H1 (cell line): ENCODE results near the gene PI4KA. TPM values are rescaled to one million over a fixed set of nuclear protein-coding genes. Genes with fewer than 3 reads are reported as not detected.

Source experiments
- CTCF ChIA-PET: fragments of 300-600 bp; sonication (Branson Sonifier 250); formaldehyde crosslinking; loops from one replicate; lab custom pipeline; 2021; ENCODE audit not compliant: partially characterized antibody; lab: Charles Lee
- POLR2A ChIA-PET: fragments of 300-600 bp; sonication (Branson Sonifier 250); formaldehyde crosslinking; loops from one replicate; lab custom pipeline; 2021; ENCODE audit warnings: inconsistent platforms; ENCODE audit not compliant: partially characterized antibody; lab: Charles Lee
- DNase-seq, 2 experiments: peaks; one replicate each; pipeline versions ENCODE4 v3.0.0 to v3.0.0-alpha.2; 2010 to 2022; ENCODE audit warnings: low spot score in 2 of 2, low read depth in 1 of 2, mixed read lengths in 1 of 2
- FAIRE-seq: peaks from 2 replicates; lab custom pipeline; 2011; peaks lifted over from hg19 to GRCh38; lab: Jason Lieb, UNC
- H2AFZ ChIP-seq: 2 replicates; pipeline ENCODE4 v1.8.1; 2012; ENCODE audit warnings: low read length, inconsistent platforms
- H2AK5ac ChIP-seq: 2 replicates; pipeline ENCODE4 v1.6.1; 2013; ENCODE audit warnings: low read depth, low read length
- H2BK120ac ChIP-seq: replicated peaks from 2 replicates; pipeline ENCODE3; 2013; ENCODE audit warnings: low read depth, low read length, inconsistent platforms
- H2BK12ac ChIP-seq: 2 replicates; pipeline ENCODE4 v1.6.1; 2013; ENCODE audit warnings: low read depth, low read length
- H2BK15ac ChIP-seq: 2 replicates; pipeline ENCODE4 v1.6.1; 2013; ENCODE audit warnings: low read length
- H2BK20ac ChIP-seq: 2 replicates; pipeline ENCODE4 v1.6.1; 2013; ENCODE audit warnings: low read length
- H2BK5ac ChIP-seq: 2 replicates; pipeline ENCODE4 v1.6.1; 2013; ENCODE audit warnings: low read depth, low read length
- H3K14ac ChIP-seq: 2 replicates; pipeline ENCODE4 v1.6.1; 2013; ENCODE audit warnings: inconsistent platforms; ENCODE audit not compliant: insufficient read length
- H3K18ac ChIP-seq: 2 replicates; pipeline ENCODE4 v1.6.1; 2013; ENCODE audit warnings: low read length; ENCODE audit errors: extremely low read depth
- H3K23ac ChIP-seq: 2 replicates; pipeline ENCODE4 v1.6.1; 2013; ENCODE audit warnings: inconsistent platforms; ENCODE audit not compliant: insufficient read length
- H3K23me2 ChIP-seq: 2 replicates; pipeline ENCODE4 v1.6.1; 2013; ENCODE audit warnings: low read depth, low read length
- H3K27ac ChIP-seq: 2 replicates; pipeline ENCODE4 v1.6.1; 2011; ENCODE audit warnings: low read depth, low read length, inconsistent platforms
- H3K27me3 ChIP-seq, 4 experiments: replicated peaks in 1 of 4; 1 replicate in 1 of 4; 2 replicates in 3 of 4; pipeline versions ENCODE4 v1.6.1 to v1.8.1; 2011 to 2013; ENCODE audit warnings: low read length in 3 of 4, mild to moderate bottlenecking in 3 of 4, inconsistent platforms in 2 of 4, mixed read lengths in 2 of 4, moderate library complexity in 1 of 4; ENCODE audit not compliant: control insufficient read depth in 3 of 4, insufficient read depth in 3 of 4; ENCODE audit errors: extremely low read depth in 1 of 4
- H3K36me3 ChIP-seq, 4 experiments: 2 replicates each; pipeline versions ENCODE4 v1.6.1 to v1.8.1; 2011 to 2013; ENCODE audit warnings: mild to moderate bottlenecking in 4 of 4, low read length in 3 of 4, moderate library complexity in 2 of 4, control low read depth in 1 of 4, inconsistent platforms in 1 of 4; ENCODE audit not compliant: insufficient read depth in 4 of 4, control insufficient read depth in 2 of 4
- H3K4ac ChIP-seq: replicated peaks from 2 replicates; pipeline ENCODE3; 2013; ENCODE audit warnings: low read length, low read depth, mixed read lengths, inconsistent platforms; ENCODE audit not compliant: insufficient read length
- H3K4me1 ChIP-seq, 4 experiments: replicated peaks in 1 of 4; 1 replicate in 1 of 4; 2 replicates in 3 of 4; pipeline versions ENCODE4 v1.6.1 to v1.8.1; 2011 to 2013; ENCODE audit warnings: low read length in 3 of 4, inconsistent platforms in 2 of 4, mixed read lengths in 1 of 4; ENCODE audit not compliant: insufficient read depth in 4 of 4, control insufficient read depth in 3 of 4
- H3K4me2 ChIP-seq, 2 experiments: 2 replicates each; pipeline versions ENCODE4 v1.6.1 to v1.8.1; 2011 to 2013; ENCODE audit warnings: low read depth in 2 of 2, low read length in 2 of 2, control low read depth in 1 of 2, inconsistent platforms in 1 of 2, mild to moderate bottlenecking in 1 of 2; ENCODE audit not compliant: insufficient read depth in 1 of 2
- H3K4me3 ChIP-seq, 4 experiments: fragments of 200-600, 300-600 bp in 1 of 4; sonication (generic), shearing (Covaris generic), sonication (Bioruptor Twin) in 1 of 4; 2 replicates each; pipeline versions ENCODE4 v1.5.1 to v1.8.1; 2011 to 2016; ENCODE audit warnings: low read length in 4 of 4, low read depth in 3 of 4, control low read depth in 2 of 4, inconsistent platforms in 2 of 4, mild to moderate bottlenecking in 2 of 4, mixed read lengths in 1 of 4, moderate library complexity in 1 of 4; ENCODE audit not compliant: insufficient read depth in 2 of 4; ENCODE audit errors: extremely low read depth in 1 of 4
- H3K56ac ChIP-seq: replicated peaks from 2 replicates; pipeline ENCODE3; 2013; ENCODE audit warnings: low read depth, mild to moderate bottlenecking, mixed read lengths, low read length, inconsistent platforms; ENCODE audit not compliant: insufficient read length
- H3K79me1 ChIP-seq: 2 replicates; pipeline ENCODE4 v1.6.1; 2013; ENCODE audit warnings: low read depth, low read length, control low read depth
- H3K79me2 ChIP-seq, 2 experiments: 2 replicates each; pipeline versions ENCODE4 v1.6.1 to v1.8.1; 2012 to 2013; ENCODE audit warnings: low read length in 2 of 2, mild to moderate bottlenecking in 2 of 2, inconsistent platforms in 1 of 2; ENCODE audit not compliant: insufficient read depth in 2 of 2, control insufficient read depth in 1 of 2
- H3K9ac ChIP-seq, 4 experiments: replicated peaks in 1 of 4; 1 replicate in 1 of 4; 2 replicates in 3 of 4; pipeline versions ENCODE4 v1.6.1 to v1.8.1; 2011 to 2013; ENCODE audit warnings: low read depth in 3 of 4, low read length in 3 of 4, control low read depth in 2 of 4, mild to moderate bottlenecking in 2 of 4, moderate library complexity in 2 of 4, inconsistent platforms in 1 of 4; ENCODE audit errors: extremely low read depth in 1 of 4
- H3K9me3 ChIP-seq, 2 experiments: 2 replicates each; pipeline versions ENCODE4 v1.6.1 to v1.8.1; 2012 to 2013; ENCODE audit warnings: mild to moderate bottlenecking in 2 of 2, moderate library complexity in 2 of 2, control low read depth in 1 of 2, inconsistent platforms in 1 of 2, low read depth in 1 of 2, low read length in 1 of 2, mixed read lengths in 1 of 2; ENCODE audit not compliant: insufficient read depth in 2 of 2
- H4K20me1 ChIP-seq, 2 experiments: replicated peaks in 1 of 2; 2 replicates each; pipeline versions ENCODE3 to v1.8.1; 2011 to 2013; ENCODE audit warnings: inconsistent platforms in 2 of 2, low read length in 2 of 2, mild to moderate bottlenecking in 1 of 2; ENCODE audit not compliant: insufficient read depth in 2 of 2, control insufficient read depth in 1 of 2
- H4K5ac ChIP-seq: 2 replicates; pipeline ENCODE4 v1.6.1; 2013; ENCODE audit warnings: low read length, low read depth, mixed read lengths, inconsistent platforms; ENCODE audit not compliant: insufficient read length
- H4K8ac ChIP-seq: 2 replicates; pipeline ENCODE4 v1.8.0; 2013; ENCODE audit warnings: mild to moderate bottlenecking, moderate library complexity, low read length, inconsistent platforms; ENCODE audit not compliant: insufficient read depth; ENCODE audit errors: extremely low read depth
- H4K91ac ChIP-seq: replicated peaks from 2 replicates; pipeline ENCODE3; 2013; ENCODE audit warnings: low read length, mixed read lengths, inconsistent platforms; ENCODE audit not compliant: insufficient read length
- CBX8 ChIP-seq: fragments of 300-800, 300-1000 bp; sonication (generic); IDR thresholded peaks from 2 replicates; pipeline ENCODE4 v1.7.1; 2016; ENCODE audit warnings: low read depth, low read length, borderline replicate concordance
- CEBPB ChIP-seq: IDR thresholded peaks from 2 replicates; pipeline ENCODE4 v1.6.1; 2012; ENCODE audit warnings: low read depth, low read length
- CTBP2 ChIP-seq: IDR thresholded peaks from 2 replicates; pipeline ENCODE4 v1.7.0; 2011; ENCODE audit warnings: borderline replicate concordance, mild to moderate bottlenecking, moderate library complexity, mixed read lengths, low read length; ENCODE audit not compliant: insufficient read depth, insufficient read length
- GABPA ChIP-seq: IDR thresholded peaks from 2 replicates; pipeline ENCODE4 v1.6.1; 2011; ENCODE audit warnings: mild to moderate bottlenecking, low read length, moderate library complexity, borderline replicate concordance; ENCODE audit not compliant: insufficient read depth
- KDM1A ChIP-seq: fragments of 200-600, 300-600 bp; sonication (generic); IDR thresholded peaks from 2 replicates; pipeline ENCODE4 v1.7.1; 2016; ENCODE audit warnings: mild to moderate bottlenecking, low read length, borderline replicate concordance
- NRF1 ChIP-seq: IDR thresholded peaks from 2 replicates; pipeline ENCODE4 v1.6.1; 2011; ENCODE audit warnings: mild to moderate bottlenecking, low read depth, low read length, improper control_type of control experiment
- RAD21 ChIP-seq, 2 experiments: IDR thresholded peaks in 1 of 2; conservative IDR thresholded peaks in 1 of 2; 2 replicates each; pipeline ENCODE4 v1.6.1; 2011; ENCODE audit warnings: low read depth in 2 of 2, low read length in 2 of 2, improper control_type of control experiment in 1 of 2, inconsistent platforms in 1 of 2, mild to moderate bottlenecking in 1 of 2, moderate library complexity in 1 of 2
- SIRT6 ChIP-seq: IDR thresholded peaks from one replicate; pipeline ENCODE4 v1.7.1; 2012; ENCODE audit warnings: low read length, inconsistent platforms
- SP1 ChIP-seq: IDR thresholded peaks from 2 replicates; pipeline ENCODE4 v1.6.1; 2011; ENCODE audit warnings: low read depth, low read length
- SUZ12 ChIP-seq: fragments of 200-600 bp; sonication (generic); IDR thresholded peaks from 2 replicates; pipeline ENCODE4 v1.6.1; 2012; ENCODE audit warnings: mild to moderate bottlenecking, inconsistent platforms, low read length, moderate library complexity, mixed read lengths
- ZNF274 ChIP-seq: IDR thresholded peaks from 2 replicates; pipeline ENCODE4 v1.7.0; 2012; ENCODE audit warnings: low read length, borderline replicate concordance; ENCODE audit errors: extremely low read depth
- WGBS, 2 experiments: shearing (Covaris generic) in 1 of 2; methylation state at CpG; one replicate each; pipeline versions ENCODE4 v1.1.6 to v1.1.7; 2013 to 2015; ENCODE audit warnings: low lambda C conversion rate in 2 of 2, mixed read lengths in 2 of 2, inconsistent platforms in 1 of 2, low coverage in 1 of 2, missing lambda C conversion rate in 1 of 2; ENCODE audit not compliant: insufficient replicate concordance in 2 of 2, insufficient coverage in 1 of 2, insufficient read length in 1 of 2; ENCODE audit errors: extremely low coverage in 1 of 2, missing lambda C conversion rate in 1 of 2; 5-methylcytosine and 5-hydroxymethylcytosine counted together
- polyA plus RNA-seq, 7 experiments: library from polyadenylated mRNA; depleted of rRNA in 3 of 7; stranded (reverse) in 5 of 7; unstranded in 2 of 7; fragments of >200 nt in 5 of 7; fragments of 200-250 nt in 2 of 7; gene quantifications; 1 replicate in 5 of 7; 2 replicates in 1 of 7; 4 replicates in 1 of 7; pipeline versions ENCODE4 v1.2.1 to v1.2.3, GENCODE V29; 2011 to 2013; ENCODE audit warnings: missing spikeins in 2 of 7, mixed read lengths in 2 of 7
- total RNA-seq: library from RNA; stranded (reverse); fragmentation: NEBNext Ultra II Directional; extraction: Animal tissue kit (Norgen Biotek cat#: 25700); gene quantifications from 2 replicates; pipeline ENCODE4 v1.2.1, GENCODE V29; 2021
- TF ChIP-seq, protein P1 (sequence below): IDR thresholded peaks from 2 replicates; pipeline ENCODE4 v1.6.1; 2012; ENCODE audit warnings: low read length, inconsistent platforms

The PI4KA gene
- total and polyA plus RNA-seq, 2 of the 8 experiments (the other 6 are each of a cell fraction or from before 2014, with no cell fraction given) = 22.5 to 37.7 TPM

- no peaks in the 10 kb centered on the region for H3K79me2 ChIP-seq
- no peak within 1 kb of the TSS for H2AFZ ChIP-seq
- H2BK20ac ChIP-seq = no peak within 1 kb of the TSS
- no peak within 1 kb of the TSS for H3K27ac ChIP-seq
- H3K79me1 ChIP-seq = no peaks in the 10 kb centered on the region
- H4K5ac ChIP-seq = no peak within 1 kb of the TSS
- H2BK12ac ChIP-seq = no peak within 1 kb of the TSS
- no peak within 1 kb of the TSS for H2BK5ac ChIP-seq
- H3K36me3 ChIP-seq = no peaks in the 10 kb centered on the region
- no peak within 1 kb of the TSS for H4K8ac ChIP-seq
- H2AK5ac ChIP-seq = no peak within 1 kb of the TSS
- no peak within 1 kb of the TSS for H3K14ac ChIP-seq
- no peak for DNase-seq
- H2BK15ac ChIP-seq = no peak within 1 kb of the TSS
- H3K9ac ChIP-seq = no peak within 1 kb of the TSS
- ChIA-PET CTCF (interaction anchor here (0.5 to 2.4 kb wide), 9 partner anchors 11 to 355 kb away, joined by 3 to 23 read pairs (median 3); no protein-coding TSS in a partner anchor), POLR2A (no interaction called here)
- H2BK120ac ChIP-seq = no peak within 1 kb of the TSS
- H3K23me2 ChIP-seq = no peaks in the 10 kb centered on the region
- H4K91ac ChIP-seq = no peak within 1 kb of the TSS
- H3K27me3 ChIP-seq = no peaks in the 10 kb centered on the region
- FAIRE-seq = no peak
- no peak within 1 kb of the TSS for H3K56ac ChIP-seq
- no peak within 1 kb of the TSS for H3K4me2 ChIP-seq
- no peak within 1 kb of the TSS for H3K4me3 ChIP-seq
- H3K18ac ChIP-seq = no peak within 1 kb of the TSS
- 86% methylated on average over 4 of the region's 4 CpGs; no CpG with 5 or more reads in 1 of the 2 experiments for WGBS, 2 experiments
- H3K23ac ChIP-seq = no peak within 1 kb of the TSS
- H3K4ac ChIP-seq = no peak within 1 kb of the TSS
- no peaks in the 10 kb centered on the region for H3K4me1 ChIP-seq
- H3K9me3 ChIP-seq = no peaks in the 10 kb centered on the region
- H4K20me1 ChIP-seq = no peaks in the 10 kb centered on the region
- TF ChIP-seq CEBPB (no peak), SIRT6 (no peak), SP1 (no peak), CBX8 (no peak), NRF1 (no peak), GABPA (no peak), KDM1A (no peak), RAD21 (IDR thresholded peaks at IDR 0.05 in 1 of 2, conservative IDR thresholded peaks at IDR 0.05 in 1 of 2; ENCODE audit: low read depth in 2 of 2, low read length in 2 of 2) (no peak), CTBP2 (no peak), SUZ12 (no peak), ZNF274 (no peak)
- TF ChIP-seq, protein P1, sequence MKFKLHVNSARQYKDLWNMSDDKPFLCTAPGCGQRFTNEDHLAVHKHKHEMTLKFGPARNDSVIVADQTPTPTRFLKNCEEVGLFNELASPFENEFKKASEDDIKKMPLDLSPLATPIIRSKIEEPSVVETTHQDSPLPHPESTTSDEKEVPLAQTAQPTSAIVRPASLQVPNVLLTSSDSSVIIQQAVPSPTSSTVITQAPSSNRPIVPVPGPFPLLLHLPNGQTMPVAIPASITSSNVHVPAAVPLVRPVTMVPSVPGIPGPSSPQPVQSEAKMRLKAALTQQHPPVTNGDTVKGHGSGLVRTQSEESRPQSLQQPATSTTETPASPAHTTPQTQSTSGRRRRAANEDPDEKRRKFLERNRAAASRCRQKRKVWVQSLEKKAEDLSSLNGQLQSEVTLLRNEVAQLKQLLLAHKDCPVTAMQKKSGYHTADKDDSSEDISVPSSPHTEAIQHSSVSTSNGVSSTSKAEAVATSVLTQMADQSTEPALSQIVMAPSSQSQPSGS = no peak
Observed at GRCh38 chr22:20773793-20774212, 84.8 kb downstream of the PI4KA start, which contains the start of gene SERPIND1. Gene SERPIND1 (plus strand): TSS chr22:20774113. CDS start chr22:20779313, 5,200 bp downstream.
